GM21360 (cell line): ENCODE measurements around the gene CROCC2.

Experiments used
- ATAC-seq: cut with Tn5 transposase; IDR thresholded peaks from one replicate; pipeline ENCODE4 v1.9.1; 2021; ENCODE audit warnings: mild to moderate bottlenecking, moderate library complexity; ENCODE audit not compliant: unreplicated experiment

Gene CROCC2

GRCh38 chr2:240932724-240933047 lies 26.6 kb downstream of the CROCC2 start:
- ATAC-seq, result no peak

GRCh38 chr2:240933048-240933965 lies 27.2 kb downstream of the CROCC2 start:
- no peak for ATAC-seq

GRCh38 chr2:240933966-240934700 lies 28.0 kb downstream of the CROCC2 start:
- ATAC-seq, result no peak

- ATAC-seq, result no peak
These were observed 28.6 kb downstream of the CROCC2 start for GRCh38 chr2:240934701-240935102.

GRCh38 chr2:240935103-240935876 lies 29.2 kb downstream of the CROCC2 start:
- no peak for ATAC-seq

GRCh38 chr2:240936106-240936505 lies 30.0 kb downstream of the CROCC2 start:
- ATAC-seq, result no peak

- ATAC-seq, result no peak
These were observed 39.9 kb downstream of the CROCC2 start for GRCh38 chr2:240946046-240946445.

- ATAC-seq, result no peak
These were observed 40.5 kb downstream of the CROCC2 start for GRCh38 chr2:240946654-240947053.

GRCh38 chr2:240947176-240947575 lies 41.0 kb downstream of the CROCC2 start:
- ATAC-seq, result no peak

GRCh38 chr2:240947607-240948006 lies 41.5 kb downstream of the CROCC2 start:
- no peak for ATAC-seq

- no peak for ATAC-seq
These were observed 42.0 kb downstream of the CROCC2 start for GRCh38 chr2:240948086-240948485.

GRCh38 chr2:240948905-240949790 lies 43.0 kb downstream of the CROCC2 start:
- no peak for ATAC-seq

GRCh38 chr2:240949791-240950705 lies 43.9 kb downstream of the CROCC2 start:
- ATAC-seq, result no peak

- no peak for ATAC-seq
These were observed 45.0 kb downstream of the CROCC2 start for GRCh38 chr2:240951045-240951594.

- no peak for ATAC-seq
These were observed 46.5 kb downstream of the CROCC2 start for GRCh38 chr2:240952496-240953246.

GRCh38 chr2:240953426-240954410 lies 47.6 kb downstream of the CROCC2 start:
- no peak for ATAC-seq
